GM21717 (cell line): ENCODE measurements around the gene QTRT2.
A peak's percentile ranks its signal among the peaks of the same experiment; 100 is the strongest.

ENCODE experiments used
- ATAC-seq: cut with Tn5 transposase; IDR thresholded peaks from one replicate; pipeline ENCODE4 v1.9.1; 2021; ENCODE audit warnings: mild to moderate bottlenecking, moderate library complexity; ENCODE audit not compliant: unreplicated experiment

QTRT2 gene

DNA sequence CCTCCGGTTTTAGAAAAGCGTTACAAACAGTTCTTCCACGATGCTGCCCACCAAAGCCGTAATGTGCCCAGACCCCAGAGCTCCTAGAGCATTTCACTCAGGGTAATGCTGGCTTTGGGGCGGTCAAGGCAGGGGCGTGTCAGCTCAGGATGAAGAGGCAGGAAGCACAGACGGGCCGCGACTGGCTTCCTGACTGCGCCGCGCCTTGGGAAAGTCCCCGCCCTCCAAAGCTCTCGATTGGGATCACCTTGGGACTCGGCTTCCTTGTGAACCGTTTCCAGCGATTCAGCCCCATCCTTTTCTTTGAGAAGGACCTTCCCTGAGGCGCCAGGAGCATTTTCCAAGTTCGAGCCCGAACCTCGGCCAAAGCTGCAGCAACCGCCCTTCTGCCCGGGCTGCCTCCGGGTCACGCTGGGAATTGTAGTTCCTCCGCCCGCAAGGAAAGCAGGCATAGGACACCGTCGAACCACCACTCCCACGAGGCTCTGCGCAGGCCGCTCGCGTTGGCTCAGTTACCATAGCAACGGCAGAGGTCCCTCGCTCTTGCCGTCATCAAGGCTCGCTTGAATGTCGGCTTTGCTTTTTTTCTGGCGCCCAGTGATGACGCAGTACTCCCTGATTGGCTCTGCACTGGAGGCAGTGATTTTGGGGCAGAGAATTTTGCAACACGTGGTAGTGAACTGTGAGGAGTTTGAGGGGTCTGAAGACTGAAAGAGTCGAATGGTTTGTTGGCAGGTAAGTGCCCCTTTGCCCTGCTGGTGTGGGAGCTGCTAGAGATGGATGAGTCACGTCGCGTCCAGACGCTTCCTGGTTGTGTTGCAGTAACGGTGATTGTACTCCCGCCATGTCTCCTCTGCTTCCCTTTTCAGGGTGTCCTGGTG, at the start of gene QTRT2, which contains the start of gene CCDC191:
TSS of gene QTRT2 (plus strand) at position 608 of the 881 bp plus-strand sequence. CDS start 8,521 bp downstream, outside the sequence.
TSS of gene CCDC191 (minus strand) at position 397 of the 881 bp plus-strand sequence. CDS start at position 337, 60 bp downstream.
- peak; percentile 98 for ATAC-seq

DNA sequence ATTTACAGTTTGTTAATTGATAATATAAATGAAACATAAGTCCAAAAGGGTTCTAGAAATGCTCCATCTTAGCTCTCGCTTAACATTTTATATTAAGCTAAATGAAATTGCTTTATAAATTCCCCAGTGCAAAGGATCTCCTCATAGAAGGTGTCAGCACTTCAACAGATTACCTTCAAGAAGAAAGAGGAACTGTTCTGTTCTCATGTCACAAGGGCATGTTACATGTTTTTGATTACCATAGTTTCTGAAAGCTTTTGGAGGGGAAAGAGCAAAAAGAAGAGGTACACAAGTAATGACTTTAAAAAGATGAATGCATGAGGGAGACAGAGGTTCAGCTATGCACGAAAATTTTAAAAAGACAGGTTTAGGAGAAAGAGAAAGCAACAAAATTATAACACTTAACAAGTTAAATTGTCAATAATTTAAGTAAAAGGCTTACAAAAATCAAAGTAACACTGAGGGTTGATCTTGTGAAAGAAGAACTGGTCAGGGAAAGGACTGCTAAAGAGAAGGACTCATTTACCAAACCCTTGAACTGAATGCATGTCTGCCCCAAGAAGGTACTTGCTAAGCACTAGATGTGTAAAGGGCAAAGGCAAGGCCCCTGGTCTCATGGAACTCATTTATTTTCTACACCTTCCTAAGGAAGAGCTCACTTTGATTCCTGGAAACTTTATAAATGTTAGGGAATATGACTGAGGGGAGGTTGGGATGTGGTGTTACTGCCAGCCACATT, 45.3 kb upstream of the QTRT2 start:
- ATAC-seq, result no peak

GRCh38 chr3:114014211-114014610, 42.3 kb upstream of the QTRT2 start:
- ATAC-seq, result no peak

DNA sequence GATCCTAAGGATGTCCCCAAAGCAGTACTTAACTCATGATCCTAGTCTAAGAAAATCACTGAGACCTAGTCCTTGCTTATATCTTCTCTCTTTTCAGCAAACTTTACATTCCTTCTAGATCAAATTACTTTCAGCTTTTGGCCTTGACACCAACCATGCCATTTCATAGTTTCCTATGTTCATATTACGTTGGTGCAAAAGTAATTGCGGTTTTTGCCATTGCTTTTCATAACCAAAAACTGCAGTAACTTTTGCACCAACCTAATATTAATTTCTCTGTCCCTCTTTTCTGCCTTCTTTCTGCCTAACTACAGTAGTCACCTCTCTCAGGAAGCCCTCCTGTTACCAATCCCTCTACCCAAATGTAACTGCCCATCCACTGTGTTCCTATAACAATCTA, 37.1 kb upstream of the QTRT2 start:
- no peak for ATAC-seq

DNA sequence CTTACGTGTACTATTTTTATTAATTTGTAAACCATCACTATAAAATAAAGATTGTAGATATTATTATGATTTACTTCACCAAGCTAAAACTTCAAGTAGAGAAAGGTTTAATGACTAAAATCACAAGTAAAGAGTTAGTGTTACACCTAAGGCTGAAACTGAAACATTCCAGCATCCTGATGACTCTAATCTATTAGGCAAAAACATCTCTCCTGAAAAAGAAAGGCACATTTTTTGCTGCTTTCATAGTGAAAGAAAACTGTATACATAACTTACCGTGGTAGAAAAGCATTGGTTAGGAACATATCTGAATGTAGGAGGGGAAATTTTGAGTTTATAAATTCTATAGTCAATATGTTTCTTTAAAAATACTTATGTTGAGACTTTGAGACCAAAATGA, 35.6 kb upstream of the QTRT2 start:
- ATAC-seq, result no peak

GRCh38 chr3:114022145-114022802, 34.3 kb upstream of the QTRT2 start:
- ATAC-seq, result no peak

DNA sequence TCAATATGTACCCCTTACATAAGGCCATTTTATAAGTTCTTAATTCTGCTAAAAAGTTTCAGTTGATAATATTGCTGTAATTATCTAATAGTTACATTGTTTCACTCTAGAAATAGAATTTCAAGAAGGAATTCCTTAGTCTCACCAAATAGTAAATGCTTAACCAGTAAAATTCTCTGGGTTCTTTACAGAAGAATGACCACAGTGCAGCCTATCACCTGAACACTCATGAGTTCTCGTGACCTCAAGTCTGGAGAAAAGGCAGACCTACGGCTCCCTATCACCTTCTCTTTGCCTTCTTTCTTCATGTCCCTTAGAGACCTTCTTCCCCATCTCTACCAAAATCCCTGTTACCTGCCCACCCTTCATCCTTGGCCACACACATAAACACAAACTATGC, 31.1 kb upstream of the QTRT2 start:
- no peak for ATAC-seq

GRCh38 chr3:114026331-114026730, 30.2 kb upstream of the QTRT2 start:
- ATAC-seq, result no peak

DNA sequence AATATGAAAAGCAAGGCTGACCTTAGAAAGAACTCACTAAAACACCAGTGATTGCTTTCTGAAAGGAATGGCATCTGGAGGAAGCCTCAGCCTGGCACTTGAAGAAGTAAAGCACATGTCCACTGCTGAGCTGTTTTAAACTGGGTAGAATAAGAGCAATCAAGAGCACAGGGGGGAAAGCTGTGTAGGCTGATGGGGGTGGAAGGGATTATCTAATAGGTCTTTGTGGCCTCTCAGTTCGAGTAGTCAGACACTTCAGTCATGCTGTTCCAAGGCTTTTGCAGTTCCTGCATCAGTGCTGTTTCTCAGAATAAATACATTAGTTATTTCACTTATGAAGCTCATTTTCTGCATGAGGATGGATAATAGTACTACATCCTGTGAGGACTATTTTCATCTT, 22.8 kb upstream of the QTRT2 start:
- ATAC-seq, result no peak

GRCh38 chr3:114034211-114034610, 22.3 kb upstream of the QTRT2 start:
- no peak for ATAC-seq

GRCh38 chr3:114034787-114035545, 21.6 kb upstream of the QTRT2 start:
- ATAC-seq, result no peak

DNA sequence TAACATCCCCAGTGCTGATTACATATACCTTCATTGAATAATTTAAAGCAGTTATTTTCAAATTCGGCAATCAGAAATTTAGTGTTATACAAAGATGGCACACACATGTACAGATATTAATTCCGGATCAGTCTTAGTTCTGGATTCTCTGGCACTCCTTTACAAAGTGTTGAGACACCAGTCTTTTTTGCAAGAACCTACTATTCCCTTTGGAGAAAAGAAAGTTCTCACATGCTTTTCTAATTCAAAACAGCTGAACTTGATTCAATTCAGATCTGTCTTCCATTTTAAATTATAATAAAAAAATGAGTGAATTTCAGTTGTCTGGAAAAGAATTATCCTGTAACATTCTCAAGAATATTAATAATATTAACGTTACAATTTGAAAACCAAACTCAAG, 20.6 kb upstream of the QTRT2 start:
- ATAC-seq, result no peak

DNA sequence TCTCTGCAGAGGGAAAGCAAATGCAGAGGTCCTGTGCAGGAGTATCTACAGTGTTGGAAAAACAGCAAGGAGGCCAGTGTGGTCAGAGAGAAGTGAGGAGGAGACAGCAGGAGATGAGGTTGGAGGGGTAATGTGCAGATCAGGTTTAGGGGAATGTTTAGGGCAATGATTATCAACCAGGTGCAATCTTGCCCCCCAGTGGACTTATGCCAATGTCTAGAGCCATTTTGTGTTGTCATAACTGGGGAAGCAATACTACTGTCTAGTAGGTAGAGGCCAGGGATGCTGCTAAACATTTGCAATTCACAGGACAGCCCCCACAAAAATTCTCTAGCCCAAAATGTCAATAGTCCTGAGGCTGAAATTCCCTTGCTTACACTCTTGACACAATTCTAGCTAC, 13.3 kb upstream of the QTRT2 start:
- no peak for ATAC-seq

DNA sequence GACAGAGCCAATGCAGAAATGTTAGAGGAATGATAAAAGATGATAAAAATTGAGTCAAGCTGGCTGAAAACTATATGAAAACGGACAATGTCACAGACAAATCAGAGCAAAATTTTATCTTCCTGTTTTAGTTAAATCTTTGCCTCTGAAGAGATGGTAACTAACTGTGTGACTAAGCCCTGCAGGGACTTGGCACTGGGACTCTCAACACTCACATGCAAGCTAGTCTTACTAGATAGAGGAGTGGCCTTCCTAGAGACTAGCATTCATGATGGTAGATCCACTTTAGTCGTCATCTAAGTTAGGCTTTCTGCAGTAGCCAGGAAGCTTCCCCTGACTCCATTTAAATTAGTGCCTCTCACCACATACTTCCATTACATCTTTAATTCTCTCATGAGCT, 4.3 kb upstream of the QTRT2 start:
- no peak for ATAC-seq

GRCh38 chr3:114057011-114057347, 442 bp downstream of the QTRT2 start:
- ATAC-seq, result peak; percentile 10

- no peak for ATAC-seq
These were observed 2.1 kb downstream of the QTRT2 start for GRCh38 chr3:114058646-114059045.

DNA sequence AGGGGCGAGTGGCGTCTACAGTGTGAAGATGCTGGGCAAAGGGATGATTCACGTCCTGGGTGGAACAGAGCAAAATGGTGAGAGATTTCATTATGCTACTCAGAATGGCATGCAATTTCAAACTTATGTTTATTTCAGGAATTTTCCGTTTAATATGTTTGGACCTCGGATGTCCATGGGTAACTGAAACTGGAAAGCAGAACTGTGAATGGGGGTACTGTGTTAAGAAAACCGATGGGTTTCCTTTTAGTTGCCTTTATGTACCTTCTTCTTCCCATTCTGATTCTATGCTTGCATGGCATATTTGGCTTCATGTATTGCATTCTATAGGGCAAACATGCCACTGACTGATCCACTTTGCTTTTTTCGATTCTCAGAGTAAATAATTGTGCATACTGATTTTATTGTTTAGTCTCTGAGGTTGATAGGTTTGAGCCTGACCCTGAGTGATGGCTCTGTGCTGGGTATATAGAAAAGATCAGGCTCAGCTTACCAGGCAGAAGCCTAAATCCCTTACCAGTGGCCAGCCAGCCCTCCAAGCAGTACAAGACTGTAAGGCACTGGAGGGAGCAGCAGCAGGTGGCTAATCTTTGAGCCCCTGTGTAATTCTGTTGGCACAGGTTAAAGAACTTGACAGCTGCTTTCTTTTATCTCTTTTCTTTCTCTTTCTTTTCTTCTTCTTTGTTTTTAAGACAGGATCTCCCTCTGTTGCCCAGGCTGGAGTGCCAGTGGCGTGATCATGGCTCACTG, 4.5 kb downstream of the QTRT2 start:
- ATAC-seq, result no peak

DNA sequence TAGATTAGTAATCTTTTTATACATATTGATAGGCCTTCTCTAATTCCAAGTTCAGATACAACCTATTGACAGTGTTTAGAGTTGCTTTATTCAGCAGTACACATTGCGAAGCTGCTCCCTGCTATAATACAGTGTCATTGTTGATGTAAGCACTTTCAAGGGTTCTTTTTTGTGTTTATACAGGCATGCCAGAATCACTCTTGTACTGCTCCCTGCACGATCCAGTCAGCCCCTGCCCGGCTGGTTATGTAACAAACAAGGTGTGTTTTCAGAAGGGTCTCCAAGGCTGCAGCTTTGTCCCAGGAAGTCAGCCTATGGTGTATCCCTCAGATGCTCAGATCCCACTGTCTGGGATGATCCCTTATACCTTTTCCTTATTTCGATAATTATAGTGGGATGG, 11.3 kb downstream of the QTRT2 start:
- ATAC-seq, result no peak

DNA sequence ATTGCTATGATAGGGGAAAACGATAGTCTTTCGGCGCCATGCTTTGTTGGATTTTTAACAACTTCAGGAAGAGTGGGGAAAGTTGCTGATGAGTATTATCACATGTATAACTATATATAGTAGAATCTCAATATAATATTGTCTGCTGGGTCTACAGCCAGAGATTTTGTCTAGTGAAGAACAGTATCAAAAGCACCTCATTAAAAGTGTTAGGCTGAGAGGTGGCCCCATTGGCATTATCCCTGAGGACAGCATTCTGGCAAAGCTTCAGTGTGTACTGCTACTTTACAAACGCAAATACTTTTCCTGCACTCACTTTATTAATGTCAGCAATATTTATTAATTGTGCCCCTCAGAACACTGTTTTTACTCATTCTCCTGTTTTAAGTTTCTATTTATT, 11.8 kb downstream of the QTRT2 start:
- ATAC-seq, result no peak

DNA sequence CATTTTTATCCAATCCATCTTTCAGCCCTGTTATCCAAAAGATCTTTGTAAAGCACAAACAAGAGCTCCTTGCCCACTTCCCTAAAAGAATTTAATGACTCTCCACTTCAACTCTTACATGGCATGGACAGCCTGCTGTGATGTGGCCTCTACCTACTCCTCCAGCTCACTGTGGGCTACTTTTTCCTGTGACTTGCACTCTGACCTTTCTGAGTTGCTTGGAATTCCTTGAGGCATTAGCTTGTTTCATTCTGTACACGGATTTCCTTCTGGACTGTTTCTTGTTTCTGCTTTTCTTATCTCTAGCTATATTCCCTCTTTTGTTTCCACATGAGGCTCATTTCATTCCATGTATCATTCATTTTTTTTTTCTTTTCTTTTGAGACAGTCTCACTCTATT, 15.2 kb downstream of the QTRT2 start:
- ATAC-seq, result no peak
